Activated naive CD4-positive, alpha-beta T cell treated with anti-CD3 and anti-CD28 coated beads, Interleukin-2, amount 10 ng/mL, durations not matched to agents 5 hours and 36 hours (primary cell): ENCODE measurements around the gene PJA1. TPM values are rescaled to one million over a fixed set of nuclear protein-coding genes. Genes with fewer than 3 reads are reported as not detected.

Experiments used
- total RNA-seq, 2 experiments: library from RNA; stranded (reverse); gene quantifications; one replicate each; pipeline ENCODE4 v1.2.3, GENCODE V29; 2021

Gene PJA1
- total RNA-seq = 10 to 100 TPM; 18.9 to 19.3 TPM

GRCh38 chrX:69165087-69165651 is at the start of gene PJA1:
Gene PJA1 (minus strand): TSS chrX:69165453. CDS start chrX:69163073, 2,380 bp downstream.

